ENCODE measurements around the gene PRAME.
"Not testable (repeated sequence)": the region's sequence is repeated elsewhere in the genome, so short reads cannot be mapped to it uniquely, and the experiment has no call there.

PRAME gene

DNA sequence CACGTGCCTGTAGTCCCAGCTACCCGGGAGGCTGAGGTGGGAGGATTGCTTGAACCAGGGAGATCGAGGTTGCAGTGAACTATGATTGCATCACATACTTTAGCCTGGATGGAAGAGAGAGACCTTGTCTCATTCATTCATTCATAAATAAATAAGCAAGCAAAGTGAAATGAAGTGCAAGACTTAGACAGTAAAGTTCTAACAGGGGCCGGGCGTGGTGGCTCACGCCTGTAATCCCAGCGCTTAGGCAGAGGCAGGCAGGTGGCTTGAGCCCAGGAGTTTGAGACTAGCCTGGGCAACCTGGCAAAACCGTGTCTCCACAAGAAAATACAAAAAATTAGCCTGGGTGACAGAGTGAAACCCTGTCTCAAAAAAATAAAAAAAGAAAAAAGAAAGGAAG is 37.4 kb downstream of the PRAME start:
- Histone ChIP-seq H3K4me3 (ENCODE audit: insufficient read depth, low read depth, low read length) (no peak overlapping the region), H3K36me3 (ENCODE audit: control insufficient read depth, insufficient read depth, low read length) (no peaks in the 10 kb centered on the region), H3K9me3 (ENCODE audit: control insufficient read depth, low read length) (no peaks in the 10 kb centered on the region), H3K27ac (ENCODE audit: insufficient read depth, low read depth, low read length, poor library complexity, severe bottlenecking) (no peak overlapping the region), H3K27me3 (ENCODE audit: control insufficient read depth, insufficient read depth, low read length, poor library complexity, severe bottlenecking) (peaks cover 14% of the 10 kb centered on the region), H3K4me1 (ENCODE audit: control insufficient read depth, insufficient read depth, low read length) (no peaks in the 10 kb centered on the region)
- 89 to 93% methylated on average over 8 of the region's 8 CpGs for WGBS, 2 experiments

DNA sequence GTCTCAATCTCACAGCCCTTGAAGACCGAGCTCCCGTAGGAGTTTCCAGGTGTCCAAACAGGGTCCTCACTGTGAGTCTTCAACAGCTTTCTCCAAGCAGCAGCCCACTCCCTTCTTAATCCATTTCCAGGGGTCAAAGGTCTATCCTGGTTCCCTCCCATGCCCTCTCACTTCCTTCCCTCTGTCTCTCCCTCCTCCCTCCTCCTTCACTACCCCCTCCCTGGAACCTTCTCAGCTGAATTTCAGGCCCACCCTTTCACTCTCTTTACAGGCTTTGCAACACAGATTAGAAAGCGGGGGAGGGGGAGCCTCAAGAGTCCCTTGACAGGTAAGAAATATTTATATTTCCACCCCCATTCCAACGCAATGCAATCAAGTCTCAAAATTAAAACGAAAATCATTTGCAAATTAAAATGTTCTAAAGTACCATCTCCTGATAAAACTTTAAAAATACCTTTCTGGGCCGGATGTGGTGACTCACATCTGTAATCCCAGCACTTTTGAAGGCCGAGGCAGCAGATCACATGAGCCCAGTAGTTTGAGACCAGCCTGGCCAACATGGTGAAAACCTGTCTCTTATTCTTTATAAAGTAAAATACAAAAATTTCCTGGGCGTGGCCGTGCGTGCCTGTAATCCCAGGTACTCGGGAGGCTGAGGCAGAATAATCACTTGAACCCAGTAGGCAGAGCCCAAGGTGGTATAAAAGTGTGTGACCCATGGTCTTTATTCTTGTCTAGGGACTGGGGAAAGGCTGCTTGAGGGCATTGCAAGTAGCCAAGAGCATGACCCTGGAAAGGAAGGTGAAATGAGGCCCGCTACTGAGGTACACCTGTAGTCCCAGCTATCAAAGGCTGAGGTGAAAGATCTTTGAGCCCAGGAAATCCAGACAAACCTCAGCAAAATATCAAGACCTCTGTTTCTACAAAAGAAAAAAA is 38.1 kb downstream of the PRAME start:
- Histone ChIP-seq H3K27ac (ENCODE audit: insufficient read depth, low read depth, low read length, poor library complexity, severe bottlenecking) (peak overlapping the region; percentile 18), H3K36me3 (ENCODE audit: control insufficient read depth, insufficient read depth, low read length) (no peaks in the 10 kb centered on the region), H3K4me3 (ENCODE audit: insufficient read depth, low read depth, low read length) (no peak overlapping the region), H3K9me3 (ENCODE audit: control insufficient read depth, low read length) (no peaks in the 10 kb centered on the region), H3K27me3 (ENCODE audit: control insufficient read depth, insufficient read depth, low read length, poor library complexity, severe bottlenecking) (peaks cover 11% of the 10 kb centered on the region), H3K4me1 (ENCODE audit: control insufficient read depth, insufficient read depth, low read length) (no peaks in the 10 kb centered on the region)
- WGBS, 2 experiments: 81 to 86% methylated on average over 12 of the region's 12 CpGs

DNA sequence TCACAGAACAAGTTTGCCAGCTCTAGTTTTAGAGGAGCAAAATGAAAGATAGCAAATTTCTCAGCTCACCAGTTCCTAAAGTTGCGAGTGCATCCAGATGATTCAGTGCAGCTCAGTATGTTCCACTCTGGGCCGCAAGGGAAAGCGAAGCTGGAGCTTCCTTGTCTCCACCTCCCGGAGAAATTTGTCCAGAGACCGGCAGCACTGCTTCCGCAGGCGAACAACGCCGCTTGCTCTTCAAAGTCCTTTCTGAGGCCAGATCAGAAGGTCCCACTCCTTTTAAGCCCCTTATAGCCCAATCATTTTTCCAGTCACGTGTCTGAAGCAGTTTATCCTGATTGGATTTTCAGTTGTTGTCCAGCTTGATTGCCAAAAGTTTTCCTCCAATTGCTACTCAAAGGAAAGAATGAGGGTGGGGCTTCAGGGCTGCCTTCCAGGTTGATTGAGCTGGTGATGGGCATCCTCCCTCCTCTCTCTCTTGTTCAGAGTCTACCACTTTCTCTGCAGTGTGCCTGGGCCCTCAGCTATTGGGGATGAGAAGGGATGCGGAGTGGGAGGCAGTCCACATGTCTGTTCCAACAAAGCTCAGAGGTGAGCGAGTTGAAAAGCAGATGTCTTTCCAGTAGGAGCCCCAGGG is 38.9 kb downstream of the PRAME start, which contains the start of gene ZNF280A:
TSS of gene ZNF280A (minus strand) at position 251 of the 637 bp plus-strand sequence. CDS start 4,640 bp downstream, outside the sequence.
- peak within 1 kb of the TSS; percentile 20 for H3K4me3 ChIP-seq (ENCODE audit: insufficient read depth, low read depth, low read length)
- H3K9me3 ChIP-seq (ENCODE audit: control insufficient read depth, low read length): no peaks in the 10 kb centered on the region
- H3K36me3 ChIP-seq (ENCODE audit: control insufficient read depth, insufficient read depth, low read length): no peaks in the 10 kb centered on the region
- peak within 1 kb of the TSS; percentile 18 for H3K27ac ChIP-seq (ENCODE audit: insufficient read depth, low read depth, low read length, poor library complexity, severe bottlenecking)
- 76 to 78% methylated on average over 12 of the region's 12 CpGs for WGBS, 2 experiments
- peaks cover 5% of the 10 kb centered on the region for H3K27me3 ChIP-seq (ENCODE audit: control insufficient read depth, insufficient read depth, low read length, poor library complexity, severe bottlenecking)
- no peaks in the 10 kb centered on the region for H3K4me1 ChIP-seq (ENCODE audit: control insufficient read depth, insufficient read depth, low read length)

DNA sequence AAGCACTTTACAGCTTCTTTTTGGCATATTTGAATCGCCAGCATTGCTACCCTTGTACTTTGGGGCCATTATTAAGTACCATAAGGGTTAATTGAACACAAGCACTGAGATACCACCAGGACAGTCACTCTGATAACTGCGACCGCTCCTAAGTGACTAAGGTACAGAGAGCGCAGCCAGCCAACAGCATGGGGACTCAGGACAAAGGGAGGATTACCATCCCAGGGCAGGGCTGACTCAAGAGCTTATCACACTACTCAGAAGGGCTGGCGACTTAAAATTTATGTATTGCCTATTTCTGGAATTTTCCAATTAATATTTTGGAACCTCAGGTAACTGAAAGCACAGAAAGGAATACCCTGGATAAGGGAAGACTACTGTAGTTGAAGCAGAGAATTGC is 39.5 kb downstream of the PRAME start:
- WGBS, 2 experiments: 46 to 63% methylated on average over 5 of the region's 5 CpGs

DNA sequence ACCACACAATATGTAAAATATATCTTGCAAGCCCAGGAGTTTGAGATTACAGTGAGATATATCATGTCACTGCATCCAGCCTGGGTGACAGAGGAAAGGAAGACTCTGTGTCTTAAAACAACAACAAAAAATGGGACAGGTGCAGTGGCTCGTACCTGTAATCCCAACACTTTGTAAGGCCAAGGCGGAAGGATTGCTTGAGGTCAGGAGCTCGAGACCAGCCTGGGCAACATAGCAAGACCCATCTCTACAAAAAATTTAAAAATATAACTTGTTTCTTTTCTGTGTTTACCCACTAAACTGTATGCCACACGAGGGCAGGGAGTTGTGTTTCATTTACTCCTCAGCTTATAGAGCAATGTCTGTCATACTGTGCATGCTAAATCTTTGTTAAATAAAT is 42.1 kb downstream of the PRAME start:
- Histone ChIP-seq H3K36me3 (ENCODE audit: control insufficient read depth, insufficient read depth, low read length) (no peaks in the 10 kb centered on the region), H3K4me1 (ENCODE audit: control insufficient read depth, insufficient read depth, low read length) (no peaks in the 10 kb centered on the region), H3K27ac (ENCODE audit: insufficient read depth, low read depth, low read length, poor library complexity, severe bottlenecking) (no peak overlapping the region), H3K27me3 (ENCODE audit: control insufficient read depth, insufficient read depth, low read length, poor library complexity, severe bottlenecking) (peaks cover 18% of the 10 kb centered on the region), H3K9me3 (ENCODE audit: control insufficient read depth, low read length) (no peaks in the 10 kb centered on the region), H3K4me3 (ENCODE audit: insufficient read depth, low read depth, low read length) (no peak overlapping the region)
- 85 to 94% methylated on average over 3 of the region's 4 CpGs for WGBS, 2 experiments

More for the DNA sequence above, 39.5 kb downstream of the PRAME start:
- no peak overlapping the region for H3K27ac ChIP-seq (ENCODE audit: insufficient read depth, low read depth, low read length, poor library complexity, severe bottlenecking)
- no peaks in the 10 kb centered on the region for H3K36me3 ChIP-seq (ENCODE audit: control insufficient read depth, insufficient read depth, low read length)
- peaks cover 2% of the 10 kb centered on the region for H3K27me3 ChIP-seq (ENCODE audit: control insufficient read depth, insufficient read depth, low read length, poor library complexity, severe bottlenecking)
- H3K4me3 ChIP-seq (ENCODE audit: insufficient read depth, low read depth, low read length): peak overlapping the region; percentile 20
- H3K9me3 ChIP-seq (ENCODE audit: control insufficient read depth, low read length): no peaks in the 10 kb centered on the region
- H3K4me1 ChIP-seq (ENCODE audit: control insufficient read depth, insufficient read depth, low read length): no peaks in the 10 kb centered on the region

DNA sequence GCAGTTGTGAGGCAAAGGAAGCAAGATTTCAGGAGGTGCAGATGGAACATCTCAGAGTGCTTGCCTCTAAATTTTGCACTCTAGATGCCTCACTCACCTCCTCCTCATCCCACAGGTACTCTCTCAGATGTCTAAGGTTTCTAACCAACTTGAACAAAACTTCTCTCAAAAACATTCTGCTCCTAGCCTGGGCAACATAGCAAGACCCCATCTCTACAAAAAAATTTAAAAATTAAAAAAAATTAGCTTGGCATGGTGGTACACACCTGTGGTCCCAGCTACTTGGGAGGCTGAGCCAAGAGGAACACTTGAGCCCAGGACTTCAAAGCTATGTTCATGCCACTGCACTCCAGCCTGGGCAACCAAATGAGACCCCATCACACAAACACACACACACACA is 43.2 kb downstream of the PRAME start:
- no peaks in the 10 kb centered on the region for H3K36me3 ChIP-seq (ENCODE audit: control insufficient read depth, insufficient read depth, low read length)
- no peak overlapping the region for H3K4me3 ChIP-seq (ENCODE audit: insufficient read depth, low read depth, low read length)
- no peak overlapping the region for H3K27ac ChIP-seq (ENCODE audit: insufficient read depth, low read depth, low read length, poor library complexity, severe bottlenecking)
- peaks cover 18% of the 10 kb centered on the region for H3K27me3 ChIP-seq (ENCODE audit: control insufficient read depth, insufficient read depth, low read length, poor library complexity, severe bottlenecking)
- H3K4me1 ChIP-seq (ENCODE audit: control insufficient read depth, insufficient read depth, low read length): no peaks in the 10 kb centered on the region
- H3K9me3 ChIP-seq (ENCODE audit: control insufficient read depth, low read length): no peaks in the 10 kb centered on the region

DNA sequence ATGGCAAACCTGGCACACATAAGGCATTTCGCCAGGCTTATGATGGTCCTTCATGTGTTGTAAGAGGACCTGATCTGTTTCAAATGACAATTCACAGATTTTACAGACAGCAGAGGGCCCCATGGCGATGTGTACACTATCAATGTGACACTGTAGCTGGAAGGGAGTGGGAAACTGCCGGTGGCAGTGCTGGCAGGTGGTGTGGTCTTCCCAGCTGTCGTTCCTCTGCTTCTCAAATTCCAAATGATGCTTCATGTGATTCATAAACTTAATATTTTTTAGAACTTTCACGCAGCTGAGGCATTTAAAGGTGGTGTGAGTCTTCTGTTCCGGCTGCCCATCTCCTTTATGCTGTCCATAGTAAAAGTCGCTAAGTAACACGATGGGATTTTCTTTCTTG is 44.6 kb downstream of the PRAME start:
- H3K9me3 ChIP-seq (ENCODE audit: control insufficient read depth, low read length); H3K4me1 ChIP-seq (ENCODE audit: control insufficient read depth, insufficient read depth, low read length); H3K4me3 ChIP-seq (ENCODE audit: insufficient read depth, low read depth, low read length); H3K36me3 ChIP-seq (ENCODE audit: control insufficient read depth, insufficient read depth, low read length); H3K27ac ChIP-seq (ENCODE audit: insufficient read depth, low read depth, low read length, poor library complexity, severe bottlenecking): not testable (repeated sequence)
- 79 to 82% methylated on average over 8 of the region's 8 CpGs for WGBS, 2 experiments
- H3K27me3 ChIP-seq (ENCODE audit: control insufficient read depth, insufficient read depth, low read length, poor library complexity, severe bottlenecking): peaks cover 18% of the 10 kb centered on the region

DNA sequence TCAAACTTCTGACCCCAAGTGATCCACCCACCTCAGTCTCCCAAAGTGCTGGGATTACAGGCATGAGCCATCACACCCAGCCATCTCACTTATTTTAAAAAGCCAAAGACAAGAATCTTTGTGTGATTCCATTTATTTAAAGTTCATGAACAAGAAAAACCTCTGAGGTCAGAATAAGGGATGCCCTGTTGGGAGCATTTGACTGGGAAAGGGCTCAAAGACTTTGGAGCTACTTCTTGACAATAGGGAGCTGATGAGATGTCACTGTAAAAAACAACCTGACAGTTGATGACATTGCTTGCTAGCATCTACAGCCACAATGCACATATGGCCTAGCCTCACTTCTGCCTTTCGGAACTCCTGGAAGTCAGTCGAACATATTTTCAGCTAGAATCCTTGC is 45.4 kb downstream of the PRAME start:
- no peak overlapping the region for H3K27ac ChIP-seq (ENCODE audit: insufficient read depth, low read depth, low read length, poor library complexity, severe bottlenecking)
- H3K4me3 ChIP-seq (ENCODE audit: insufficient read depth, low read depth, low read length): no peak overlapping the region
- WGBS, 2 experiments: 92 to 99% methylated on average over 2 of the region's 2 CpGs
- no peaks in the 10 kb centered on the region for H3K36me3 ChIP-seq (ENCODE audit: control insufficient read depth, insufficient read depth, low read length)
- no peaks in the 10 kb centered on the region for H3K9me3 ChIP-seq (ENCODE audit: control insufficient read depth, low read length)
- no peaks in the 10 kb centered on the region for H3K4me1 ChIP-seq (ENCODE audit: control insufficient read depth, insufficient read depth, low read length)
- peaks cover 18% of the 10 kb centered on the region for H3K27me3 ChIP-seq (ENCODE audit: control insufficient read depth, insufficient read depth, low read length, poor library complexity, severe bottlenecking)

DNA sequence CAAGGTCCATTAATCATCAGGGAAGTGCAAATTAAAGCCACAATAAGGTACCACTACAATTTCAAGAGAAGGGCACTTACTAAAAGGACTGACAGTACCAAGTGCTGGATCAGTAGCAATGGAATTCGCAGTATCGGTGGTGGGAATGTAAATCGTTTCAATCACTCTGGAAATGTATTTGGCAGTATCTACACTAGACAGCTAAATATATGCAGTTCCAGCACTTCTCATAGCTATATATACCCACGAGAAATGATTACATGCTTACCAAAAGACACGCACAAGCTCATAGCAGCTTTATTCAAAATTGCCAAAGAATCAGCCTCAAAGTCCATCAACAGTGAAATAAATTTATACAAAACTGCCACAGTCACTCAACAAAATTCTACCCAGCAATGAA is 46.1 kb downstream of the PRAME start:
- WGBS, 2 experiments: 86 to 90% methylated on average over 5 of the region's 5 CpGs
- H3K27me3 ChIP-seq (ENCODE audit: control insufficient read depth, insufficient read depth, low read length, poor library complexity, severe bottlenecking): peaks cover 18% of the 10 kb centered on the region
- no peaks in the 10 kb centered on the region for H3K4me1 ChIP-seq (ENCODE audit: control insufficient read depth, insufficient read depth, low read length)
- H3K27ac ChIP-seq (ENCODE audit: insufficient read depth, low read depth, low read length, poor library complexity, severe bottlenecking): no peak overlapping the region
- no peak overlapping the region for H3K4me3 ChIP-seq (ENCODE audit: insufficient read depth, low read depth, low read length)
- H3K36me3 ChIP-seq (ENCODE audit: control insufficient read depth, insufficient read depth, low read length): no peaks in the 10 kb centered on the region
- no peaks in the 10 kb centered on the region for H3K9me3 ChIP-seq (ENCODE audit: control insufficient read depth, low read length)

DNA sequence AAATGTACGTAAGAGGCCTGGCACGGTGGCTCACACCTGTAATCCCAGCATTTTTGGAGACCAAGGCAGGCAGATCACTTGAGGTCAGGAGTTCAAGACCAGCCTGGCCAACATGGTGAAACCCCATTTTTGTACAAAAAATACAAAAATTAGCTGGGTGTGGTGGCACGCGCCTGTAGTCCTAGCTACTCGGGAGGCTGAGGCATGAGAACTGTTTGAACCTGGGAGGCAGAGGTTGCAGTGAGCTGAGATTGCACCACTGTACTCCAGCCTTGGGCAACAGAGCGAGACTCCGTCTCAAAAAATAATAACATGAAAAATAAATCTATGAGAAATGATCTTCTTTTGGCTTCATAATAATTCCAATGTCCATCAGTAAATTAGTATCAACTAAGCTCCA is 48.2 kb downstream of the PRAME start:
- not testable (repeated sequence) for H3K27ac ChIP-seq (ENCODE audit: insufficient read depth, low read depth, low read length, poor library complexity, severe bottlenecking); H3K9me3 ChIP-seq (ENCODE audit: control insufficient read depth, low read length); H3K4me3 ChIP-seq (ENCODE audit: insufficient read depth, low read depth, low read length); H3K4me1 ChIP-seq (ENCODE audit: control insufficient read depth, insufficient read depth, low read length); H3K36me3 ChIP-seq (ENCODE audit: control insufficient read depth, insufficient read depth, low read length)
- WGBS, 2 experiments: 90 to 96% methylated on average over 6 to 7 of the region's 7 CpGs
- H3K27me3 ChIP-seq (ENCODE audit: control insufficient read depth, insufficient read depth, low read length, poor library complexity, severe bottlenecking): peaks cover 18% of the 10 kb centered on the region

All from ectodermal cell (in vitro differentiated cells).